DOHH2 (cell line): ENCODE results near the gene OR10V1.

Experiments used
- EZH2phosphoT487 ChIP-seq: fragments of 200-600 bp; sonication (generic); IDR thresholded peaks from 2 replicates; pipeline ENCODE4 v1.6.1; 2017; ENCODE audit warnings: borderline replicate concordance, mild to moderate bottlenecking, antibody characterized with exemption, low read length, moderate library complexity, mixed read lengths
- TF ChIP-seq, protein P1 (sequence below): fragments of 200-600 bp; sonication (generic); IDR thresholded peaks from one replicate; pipeline ENCODE4 v1.5.1; 2014; ENCODE audit warnings: antibody characterized with exemption, mild to moderate bottlenecking, low read depth, low read length; ENCODE audit not compliant: poor library complexity, severe bottlenecking

- TF ChIP-seq, protein P1, sequence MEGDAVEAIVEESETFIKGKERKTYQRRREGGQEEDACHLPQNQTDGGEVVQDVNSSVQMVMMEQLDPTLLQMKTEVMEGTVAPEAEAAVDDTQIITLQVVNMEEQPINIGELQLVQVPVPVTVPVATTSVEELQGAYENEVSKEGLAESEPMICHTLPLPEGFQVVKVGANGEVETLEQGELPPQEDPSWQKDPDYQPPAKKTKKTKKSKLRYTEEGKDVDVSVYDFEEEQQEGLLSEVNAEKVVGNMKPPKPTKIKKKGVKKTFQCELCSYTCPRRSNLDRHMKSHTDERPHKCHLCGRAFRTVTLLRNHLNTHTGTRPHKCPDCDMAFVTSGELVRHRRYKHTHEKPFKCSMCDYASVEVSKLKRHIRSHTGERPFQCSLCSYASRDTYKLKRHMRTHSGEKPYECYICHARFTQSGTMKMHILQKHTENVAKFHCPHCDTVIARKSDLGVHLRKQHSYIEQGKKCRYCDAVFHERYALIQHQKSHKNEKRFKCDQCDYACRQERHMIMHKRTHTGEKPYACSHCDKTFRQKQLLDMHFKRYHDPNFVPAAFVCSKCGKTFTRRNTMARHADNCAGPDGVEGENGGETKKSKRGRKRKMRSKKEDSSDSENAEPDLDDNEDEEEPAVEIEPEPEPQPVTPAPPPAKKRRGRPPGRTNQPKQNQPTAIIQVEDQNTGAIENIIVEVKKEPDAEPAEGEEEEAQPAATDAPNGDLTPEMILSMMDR = no peak
- no peak for TF ChIP-seq EZH2phosphoT487
These were observed 40.4 kb downstream of the OR10V1 start for GRCh38 chr11:59673291-59673690.
